Measurements from ENCODE around the gene FOXP1. TPM values are rescaled to one million over a fixed set of nuclear protein-coding genes. Genes with fewer than 3 reads are reported as not detected.

The FOXP1 gene
- total RNA-seq, 1 donor from 2014 or later, result 41.2 TPM

DNA sequence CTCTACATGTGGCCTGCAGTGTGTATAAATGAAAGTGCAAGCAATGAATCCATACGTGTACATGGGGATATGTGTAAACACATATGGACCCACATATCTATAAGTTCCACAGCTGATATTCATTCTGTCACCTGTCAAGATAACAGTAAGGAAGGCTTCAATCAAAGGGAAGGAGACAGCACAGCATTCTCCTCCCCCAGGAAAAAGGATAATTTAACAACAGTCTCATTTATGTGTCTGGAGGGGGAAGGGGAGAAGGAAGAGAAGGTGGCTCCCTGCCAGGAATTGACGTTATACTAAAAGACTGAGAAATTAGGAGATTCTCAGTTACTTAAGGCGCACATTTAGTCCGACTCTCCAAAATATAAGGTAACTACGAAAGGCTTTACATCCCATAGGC, 345.9 kb downstream of the FOXP1 start:
- Histone ChIP-seq H3K27me3 (ENCODE audit: low read depth) (no peaks in the 10 kb centered on the region), H3K9me3 (replicated peaks) (no peaks in the 10 kb centered on the region), H3K4me1 (peaks cover 35% of the 10 kb centered on the region), H3K4me3 (no peak overlapping the region), H3K36me3 (no peaks in the 10 kb centered on the region), H3K27ac (replicated peaks) (no peak overlapping the region)
- TF ChIP-seq, protein P1, sequence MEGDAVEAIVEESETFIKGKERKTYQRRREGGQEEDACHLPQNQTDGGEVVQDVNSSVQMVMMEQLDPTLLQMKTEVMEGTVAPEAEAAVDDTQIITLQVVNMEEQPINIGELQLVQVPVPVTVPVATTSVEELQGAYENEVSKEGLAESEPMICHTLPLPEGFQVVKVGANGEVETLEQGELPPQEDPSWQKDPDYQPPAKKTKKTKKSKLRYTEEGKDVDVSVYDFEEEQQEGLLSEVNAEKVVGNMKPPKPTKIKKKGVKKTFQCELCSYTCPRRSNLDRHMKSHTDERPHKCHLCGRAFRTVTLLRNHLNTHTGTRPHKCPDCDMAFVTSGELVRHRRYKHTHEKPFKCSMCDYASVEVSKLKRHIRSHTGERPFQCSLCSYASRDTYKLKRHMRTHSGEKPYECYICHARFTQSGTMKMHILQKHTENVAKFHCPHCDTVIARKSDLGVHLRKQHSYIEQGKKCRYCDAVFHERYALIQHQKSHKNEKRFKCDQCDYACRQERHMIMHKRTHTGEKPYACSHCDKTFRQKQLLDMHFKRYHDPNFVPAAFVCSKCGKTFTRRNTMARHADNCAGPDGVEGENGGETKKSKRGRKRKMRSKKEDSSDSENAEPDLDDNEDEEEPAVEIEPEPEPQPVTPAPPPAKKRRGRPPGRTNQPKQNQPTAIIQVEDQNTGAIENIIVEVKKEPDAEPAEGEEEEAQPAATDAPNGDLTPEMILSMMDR (IDR thresholded peaks at IDR 0.05; ENCODE audit: borderline replicate concordance), result no peak
- intact Hi-C loops (cut with micrococcal nuclease), result no loop called here
- DNase-seq, result no peak

DNA sequence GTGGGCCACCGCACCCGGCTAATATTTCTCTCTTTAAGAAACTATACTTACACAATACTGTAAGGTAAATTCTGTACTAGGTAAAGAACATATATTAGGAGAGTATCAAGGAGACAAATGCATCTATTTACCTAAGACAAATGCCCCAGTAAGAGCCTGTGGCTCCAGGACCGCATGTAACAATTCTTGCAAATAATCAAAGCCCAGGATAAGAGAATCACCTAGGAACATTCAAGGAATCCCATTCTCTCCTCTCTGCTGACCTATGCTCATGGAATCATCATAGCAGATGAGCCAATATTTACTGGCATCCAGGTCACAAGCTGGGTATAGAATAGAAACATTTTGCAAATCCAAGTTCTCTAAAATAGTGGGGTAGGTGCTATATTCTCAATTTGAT, 347.7 kb downstream of the FOXP1 start:
- H3K9me3 ChIP-seq (replicated peaks), result no peaks in the 10 kb centered on the region
- TF ChIP-seq, protein P1 (IDR thresholded peaks at IDR 0.05; ENCODE audit: borderline replicate concordance), result no peak
- DNase-seq, result no peak
- H3K36me3 ChIP-seq, result no peaks in the 10 kb centered on the region
- H3K4me1 ChIP-seq, result peaks cover 22% of the 10 kb centered on the region
- intact Hi-C loops (cut with micrococcal nuclease), result no loop called here
- no peak overlapping the region for H3K27ac ChIP-seq (replicated peaks)
- no peak overlapping the region for H3K4me3 ChIP-seq
- H3K27me3 ChIP-seq (ENCODE audit: low read depth), result no peaks in the 10 kb centered on the region

DNA sequence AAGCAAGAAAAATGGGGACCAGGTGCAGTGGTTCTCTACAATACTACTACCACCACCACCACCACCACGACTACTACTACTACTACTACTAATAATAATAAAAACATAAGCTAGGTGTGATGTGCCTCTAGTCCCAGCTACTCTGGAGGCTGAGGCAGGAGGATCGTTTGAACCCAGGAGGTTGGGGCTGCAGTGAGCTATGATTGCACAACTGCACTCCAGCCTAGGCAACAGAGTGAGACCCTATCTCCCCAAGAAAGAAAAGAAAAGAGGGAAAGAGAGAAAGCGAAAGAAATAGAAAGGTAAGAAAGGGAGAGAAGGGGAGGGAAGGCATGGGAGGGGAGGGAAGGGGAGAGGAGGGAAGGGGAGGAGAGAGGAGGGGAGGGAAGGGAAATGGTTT, 350.6 kb downstream of the FOXP1 start:
- no peaks in the 10 kb centered on the region for H3K36me3 ChIP-seq
- intact Hi-C loops (cut with micrococcal nuclease), result no loop called here
- H3K9me3 ChIP-seq (replicated peaks), result no peaks in the 10 kb centered on the region
- TF ChIP-seq, protein P1 (IDR thresholded peaks at IDR 0.05; ENCODE audit: borderline replicate concordance), result no peak
- peaks cover 5% of the 10 kb centered on the region for H3K4me1 ChIP-seq
- DNase-seq, result no peak
- H3K27me3 ChIP-seq (ENCODE audit: low read depth), result no peaks in the 10 kb centered on the region
- no peak overlapping the region for H3K27ac ChIP-seq (replicated peaks)
- H3K4me3 ChIP-seq, result no peak overlapping the region

DNA sequence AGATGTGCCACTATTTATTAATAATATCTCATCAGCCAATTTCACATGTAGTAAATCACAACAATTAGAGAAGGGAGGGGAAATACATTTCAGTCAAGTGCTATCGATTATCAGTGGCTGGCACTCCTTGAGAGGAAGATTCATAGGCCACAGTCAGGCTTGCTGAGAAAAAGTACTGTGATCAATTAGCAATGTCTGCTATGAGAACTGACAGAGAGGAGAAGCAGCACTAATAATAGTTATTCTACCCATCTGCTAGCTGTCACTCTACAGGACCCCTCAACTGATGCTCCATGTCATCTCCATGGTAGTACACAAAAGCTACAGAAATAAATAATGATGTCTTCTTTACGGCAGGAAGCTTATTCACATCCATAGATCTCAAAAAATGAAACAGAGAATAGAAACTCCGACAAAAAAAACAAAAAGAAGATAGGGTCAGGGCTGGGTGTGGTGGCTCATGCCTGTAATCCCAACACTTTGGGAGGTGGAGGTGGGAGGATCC, 351.3 kb downstream of the FOXP1 start:
- Histone ChIP-seq H3K4me3 (no peak overlapping the region), H3K9me3 (replicated peaks) (no peaks in the 10 kb centered on the region), H3K36me3 (no peaks in the 10 kb centered on the region), H3K27ac (replicated peaks) (no peak overlapping the region), H3K27me3 (ENCODE audit: low read depth) (no peaks in the 10 kb centered on the region), H3K4me1 (peaks cover 3% of the 10 kb centered on the region)
- DNase-seq, result no peak
- intact Hi-C loops (cut with micrococcal nuclease), result no loop called here
- TF ChIP-seq, protein P1 (IDR thresholded peaks at IDR 0.05; ENCODE audit: borderline replicate concordance), result no peak

DNA sequence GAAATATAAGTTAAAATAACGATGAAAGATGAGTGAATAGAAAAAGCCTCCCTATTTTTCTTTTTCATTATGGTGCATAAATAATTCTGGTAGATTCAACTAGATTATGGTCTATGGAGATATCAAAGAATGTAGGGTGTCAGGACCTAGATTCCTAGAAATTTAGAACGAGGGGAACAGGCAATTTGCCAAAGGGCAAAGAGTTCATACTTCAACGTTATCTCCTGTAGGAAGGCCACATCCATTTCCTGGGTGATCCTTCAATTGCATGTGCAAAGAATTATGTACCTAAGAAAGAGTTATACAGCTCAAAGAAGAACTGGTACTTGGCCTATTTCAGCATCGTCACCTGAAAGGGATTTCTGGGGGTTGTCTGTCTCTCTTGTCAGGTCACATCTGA, 351.8 kb downstream of the FOXP1 start:
- H3K27me3 ChIP-seq (ENCODE audit: low read depth), result no peaks in the 10 kb centered on the region
- H3K9me3 ChIP-seq (replicated peaks), result no peaks in the 10 kb centered on the region
- H3K36me3 ChIP-seq, result no peaks in the 10 kb centered on the region
- TF ChIP-seq, protein P1 (IDR thresholded peaks at IDR 0.05; ENCODE audit: borderline replicate concordance), result no peak
- H3K27ac ChIP-seq (replicated peaks), result no peak overlapping the region
- H3K4me1 ChIP-seq, result peaks cover 9% of the 10 kb centered on the region
- no peak for DNase-seq
- H3K4me3 ChIP-seq, result no peak overlapping the region
- intact Hi-C loops (cut with micrococcal nuclease), result no loop called here
